Stomach (tissue), 9 donors: ENCODE results near the gene SNX17. TPM values are rescaled to one million over a fixed set of nuclear protein-coding genes. Genes with fewer than 3 reads are reported as not detected.
"Not testable (repeated sequence)": the region's sequence is repeated elsewhere in the genome, so short reads cannot be mapped to it uniquely, and the experiment has no call there.

ENCODE experiments used
- DNase-seq, 2 donors: peaks; one replicate each; pipeline versions ENCODE4 v3.0.0 to v3.0.0-alpha.2; 2013 to 2019
- H3K27ac ChIP-seq, 5 donors: fragments of 200-600 bp in 4 of 5; sonication (generic) in 4 of 5; one replicate each; pipeline ENCODE4 v1.5.1; 2013 to 2019; ENCODE audit warnings: mild to moderate bottlenecking in 1 of 5, moderate library complexity in 1 of 5
- H3K27me3 ChIP-seq, 3 donors: fragments of 200-600 bp; sonication (generic); one replicate each; pipeline ENCODE4 v1.5.1; 2017 to 2019; ENCODE audit warnings: mixed run types in 1 of 3
- H3K36me3 ChIP-seq, 4 donors: fragments of 200-600 bp; sonication (generic); 1 replicate in 3 of 4; 2 replicates in 1 of 4; pipeline ENCODE4 v1.5.1; 2016 to 2019
- H3K4me1 ChIP-seq, 4 donors: fragments of 200-600 bp; sonication (generic); one replicate each; pipeline ENCODE4 v1.5.1; 2016 to 2019
- H3K4me3 ChIP-seq, 4 donors: fragments of 200-600 bp; sonication (generic) in 3 of 4; one replicate each; pipeline ENCODE4 v1.5.1; 2016 to 2019; ENCODE audit warnings: mild to moderate bottlenecking in 1 of 4
- H3K9me3 ChIP-seq, 4 donors: fragments of 200-600 bp; sonication (generic); one replicate each; pipeline ENCODE4 v1.5.1; 2016 to 2019
- EP300 ChIP-seq: sonication (generic); formaldehyde crosslinking; IDR thresholded peaks from one replicate; pipeline ENCODE4 v1.6.1; 2017; ENCODE audit warnings: antibody characterized with exemption
- POLR2A ChIP-seq, 4 donors: fragments of 450-650 bp; IDR thresholded peaks; one replicate each; pipeline ENCODE4 v1.6.1; 2016; ENCODE audit warnings: antibody characterized with exemption in 4 of 4, control low read depth in 2 of 4, mild to moderate bottlenecking in 1 of 4, moderate library complexity in 1 of 4
- POLR2AphosphoS5 ChIP-seq, 3 donors: sonication (generic); formaldehyde crosslinking; IDR thresholded peaks; one replicate each; pipeline ENCODE4 v1.6.1; 2016; ENCODE audit warnings: antibody characterized with exemption in 3 of 3
- WGBS, 5 donors: extraction: QIAGEN DNeasy Blood & Tissue Kit in 3 of 5; methylation state at CpG; one replicate each; pipeline versions ENCODE4 v1.1.5 to v1.1.7; 2013 to 2018; 5-methylcytosine and 5-hydroxymethylcytosine counted together
- intact Hi-C: fragments of 100-400 bp; cut with DNase I; formaldehyde crosslinking; loops from one replicate; pipeline ENCODE4 v1.15.1; 2023; ENCODE audit warnings: low total_unique reads
- polyA plus RNA-seq, 3 donors: library from polyadenylated mRNA; stranded (reverse); fragments of 200-250 nt; gene quantifications; one replicate each; pipeline ENCODE4 v1.2.3, GENCODE V29; 2013
- total RNA-seq, 5 donors: library from RNA; depleted of rRNA; stranded (reverse); fragments of >200 nt; gene quantifications; one replicate each; pipeline versions ENCODE4 v1.1.0 to v1.2.3, GENCODE V29; 2014 to 2016
- TF ChIP-seq, protein P1 (sequence below), 7 experiments: fragments of 450-650 bp in 4 of 7; fragments of 200-600 bp in 3 of 7; sonication (generic) in 3 of 7; IDR thresholded peaks; one replicate each; pipeline ENCODE4 v1.5.1; 2016 to 2019; ENCODE audit warnings: antibody characterized with exemption in 7 of 7, control low read depth in 2 of 7, mild to moderate bottlenecking in 1 of 7
- donor health status: healthy with polysubstance abuse.
- donor health status: Bipolar disorder and iron deficiency.
- donor health status: healthy.

SNX17 gene
- total and polyA plus RNA-seq, 8 donors: 28.6 to 70.4 (median 68.0) TPM

DNA sequence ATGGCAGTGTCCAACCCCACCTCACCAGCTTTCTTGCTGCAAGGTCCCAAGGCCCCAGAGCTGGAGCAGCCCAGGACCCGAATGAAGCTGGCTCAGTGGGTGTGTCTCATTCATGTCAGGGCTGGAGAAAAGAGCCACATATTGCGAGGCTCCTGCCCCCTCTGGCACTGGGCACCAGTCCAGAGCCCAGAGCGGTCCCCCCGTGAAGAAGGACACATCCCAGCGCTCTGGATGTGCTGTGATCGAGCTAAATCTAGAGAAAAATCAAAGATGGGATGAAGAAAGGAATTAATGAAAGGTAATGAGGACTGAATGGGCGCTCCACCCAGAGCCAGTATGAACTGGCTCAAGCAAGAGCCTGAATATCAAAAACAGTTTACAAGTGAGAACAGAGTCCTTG is 34.2 kb upstream of the SNX17 start:
- intact Hi-C loops: no loop called here
- no peak for DNase-seq
- 94 to 98% (median 95%) methylated on average over 7 of the region's 7 CpGs for WGBS, 5 donors
- H3K27ac ChIP-seq: no peak overlapping the region
- H3K9me3 ChIP-seq: no peaks in the 10 kb centered on the region
- H3K4me1 ChIP-seq: no peaks in the 10 kb centered on the region
- TF ChIP-seq POLR2A (IDR thresholded peaks at IDR 0.05) (no peak), POLR2AphosphoS5 (IDR thresholded peaks at IDR 0.05) (no peak), EP300 (no peak)
- TF ChIP-seq, protein P1, sequence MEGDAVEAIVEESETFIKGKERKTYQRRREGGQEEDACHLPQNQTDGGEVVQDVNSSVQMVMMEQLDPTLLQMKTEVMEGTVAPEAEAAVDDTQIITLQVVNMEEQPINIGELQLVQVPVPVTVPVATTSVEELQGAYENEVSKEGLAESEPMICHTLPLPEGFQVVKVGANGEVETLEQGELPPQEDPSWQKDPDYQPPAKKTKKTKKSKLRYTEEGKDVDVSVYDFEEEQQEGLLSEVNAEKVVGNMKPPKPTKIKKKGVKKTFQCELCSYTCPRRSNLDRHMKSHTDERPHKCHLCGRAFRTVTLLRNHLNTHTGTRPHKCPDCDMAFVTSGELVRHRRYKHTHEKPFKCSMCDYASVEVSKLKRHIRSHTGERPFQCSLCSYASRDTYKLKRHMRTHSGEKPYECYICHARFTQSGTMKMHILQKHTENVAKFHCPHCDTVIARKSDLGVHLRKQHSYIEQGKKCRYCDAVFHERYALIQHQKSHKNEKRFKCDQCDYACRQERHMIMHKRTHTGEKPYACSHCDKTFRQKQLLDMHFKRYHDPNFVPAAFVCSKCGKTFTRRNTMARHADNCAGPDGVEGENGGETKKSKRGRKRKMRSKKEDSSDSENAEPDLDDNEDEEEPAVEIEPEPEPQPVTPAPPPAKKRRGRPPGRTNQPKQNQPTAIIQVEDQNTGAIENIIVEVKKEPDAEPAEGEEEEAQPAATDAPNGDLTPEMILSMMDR (IDR thresholded peaks at IDR 0.05): no peak
- no peaks in the 10 kb centered on the region for H3K27me3 ChIP-seq
- peaks cover 65 to 100% (median 100%) of the 10 kb centered on the region in 4 donors for H3K36me3 ChIP-seq
- H3K4me3 ChIP-seq: no peak overlapping the region

DNA sequence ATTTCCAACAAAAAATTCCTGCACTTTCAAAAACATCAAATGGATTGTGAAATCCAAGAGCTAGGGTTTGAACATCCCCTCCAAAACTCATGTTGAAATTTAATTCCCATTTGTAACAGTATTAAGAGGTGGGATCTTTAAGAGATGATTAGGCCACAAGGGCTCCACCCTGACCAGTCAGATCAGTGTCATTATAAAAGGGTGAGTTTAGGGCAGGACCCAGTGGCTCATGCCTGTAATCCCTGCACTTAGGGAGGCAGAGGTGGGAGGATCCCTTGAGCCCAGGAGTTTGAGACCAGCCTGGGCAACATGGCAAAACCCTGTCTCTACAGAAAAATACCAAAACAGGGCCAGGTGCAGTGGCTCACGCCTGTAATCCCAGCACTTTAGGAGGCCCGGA is 22.8 kb upstream of the SNX17 start:
- DNase-seq: no peak
- H3K27ac ChIP-seq: no peak overlapping the region
- WGBS, 5 donors: 82 to 95% (median 92%) methylated on average over 2 of the region's 2 CpGs
- H3K9me3 ChIP-seq: no peaks in the 10 kb centered on the region
- no peak overlapping the region for H3K4me3 ChIP-seq
- peaks cover 2 to 20% (median 13%) of the 10 kb centered on the region in 4 donors for H3K36me3 ChIP-seq
- peaks cover 0 to 36% (median 19%) of the 10 kb centered on the region in 4 donors for H3K4me1 ChIP-seq
- TF ChIP-seq EP300: no peak
- TF ChIP-seq POLR2A (IDR thresholded peaks at IDR 0.05): no peak
- H3K27me3 ChIP-seq: no peaks in the 10 kb centered on the region
- intact Hi-C loops: no loop called here

DNA sequence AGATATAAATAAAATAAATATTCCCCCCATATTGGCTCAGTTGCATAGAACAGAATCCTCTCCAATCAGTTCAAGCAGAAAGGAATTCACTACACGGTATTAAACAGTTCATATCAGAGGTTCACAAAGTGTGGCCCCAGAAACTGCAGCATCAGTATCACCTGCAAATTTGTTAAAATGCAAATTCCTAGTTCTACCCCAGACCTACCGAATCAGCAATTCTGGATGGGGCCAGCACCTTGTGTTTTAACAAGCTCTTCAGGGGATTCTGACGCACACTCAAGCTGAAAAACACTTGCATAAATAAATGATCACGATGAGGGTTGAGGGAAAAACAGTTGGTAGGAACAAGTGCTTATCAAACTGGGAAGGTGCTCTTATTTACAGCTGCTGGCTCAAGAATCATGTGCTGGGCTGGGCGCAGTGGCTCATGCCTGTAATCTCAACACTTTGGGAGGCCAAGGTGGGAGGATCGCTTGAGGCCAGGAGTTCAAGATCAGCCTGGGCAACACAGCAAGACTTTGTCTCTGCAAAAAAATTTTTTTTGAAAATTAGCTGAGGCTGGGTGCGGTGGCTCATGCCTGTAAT is 20.2 kb upstream of the SNX17 start:
- DNase-seq: no peak
- 69 to 77% (median 72%) methylated on average over 7 of the region's 7 CpGs for WGBS, 5 donors
- no peaks in the 10 kb centered on the region for H3K9me3 ChIP-seq
- TF ChIP-seq, protein P1 (IDR thresholded peaks at IDR 0.05): no peak
- TF ChIP-seq POLR2A (IDR thresholded peaks at IDR 0.05): no peak
- no peak for TF ChIP-seq EP300
- TF ChIP-seq POLR2AphosphoS5 (IDR thresholded peaks at IDR 0.05): no peak
- no peak overlapping the region for H3K27ac ChIP-seq
- intact Hi-C loops: no loop called here
- H3K4me3 ChIP-seq: no peak overlapping the region
- no peaks in the 10 kb centered on the region for H3K27me3 ChIP-seq
- H3K36me3 ChIP-seq: peaks cover 0 to 10% (median 5%) of the 10 kb centered on the region in 4 donors
- H3K4me1 ChIP-seq: peaks cover 14 to 62% (median 43%) of the 10 kb centered on the region in 4 donors

DNA sequence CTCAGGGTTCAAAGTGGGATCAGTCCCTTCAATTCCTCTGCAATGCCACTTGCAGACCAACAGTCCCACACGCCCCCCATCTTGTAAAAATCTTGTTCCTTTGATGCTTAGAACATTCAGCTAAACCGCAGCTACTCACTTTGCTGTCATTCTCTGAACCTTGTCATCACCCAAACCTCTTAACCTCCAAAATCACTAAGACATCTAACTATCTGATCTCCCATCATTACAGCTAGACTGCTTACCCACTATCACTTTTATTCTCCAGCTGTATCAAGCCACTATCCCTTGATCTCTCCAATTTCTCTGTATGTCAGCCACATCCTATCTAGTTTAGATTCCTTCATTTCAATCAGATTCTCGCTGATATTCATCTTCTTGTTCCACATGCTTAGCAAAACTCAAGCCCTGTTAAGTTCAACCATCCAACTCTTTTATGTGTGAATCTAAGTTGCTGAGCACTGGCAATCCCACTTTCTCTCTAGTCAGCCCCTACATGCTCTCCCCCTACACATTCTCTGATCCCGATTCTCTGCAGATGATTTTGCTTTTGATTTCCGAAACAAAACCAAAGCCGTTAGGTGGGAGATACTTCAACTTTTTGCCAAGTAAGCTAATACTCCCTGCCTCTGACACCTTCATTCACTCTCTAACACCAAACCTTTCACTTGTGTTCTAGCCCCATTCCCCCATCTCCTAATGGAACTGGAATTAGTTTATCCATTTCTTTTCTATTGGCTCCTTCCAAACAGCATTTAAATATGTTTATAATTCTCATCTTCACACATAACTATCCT is 18.4 kb upstream of the SNX17 start:
- TF ChIP-seq POLR2AphosphoS5 (IDR thresholded peaks at IDR 0.05): no peak
- no peak for TF ChIP-seq POLR2A (IDR thresholded peaks at IDR 0.05)
- no peak for TF ChIP-seq EP300
- TF ChIP-seq, protein P1 (IDR thresholded peaks at IDR 0.05): no peak
- Histone ChIP-seq H3K4me1 (peaks cover 20 to 70% (median 53%) of the 10 kb centered on the region in 4 donors), H3K9me3 (no peaks in the 10 kb centered on the region), H3K27me3 (no peaks in the 10 kb centered on the region), H3K27ac (no peak overlapping the region), H3K36me3 (peaks cover 0 to 10% (median 5%) of the 10 kb centered on the region in 4 donors), H3K4me3 (no peak overlapping the region)
- no peak for DNase-seq
- 74 to 82% (median 78%) methylated on average over 6 of the region's 6 CpGs for WGBS, 5 donors
- intact Hi-C loops: no loop called here

DNA sequence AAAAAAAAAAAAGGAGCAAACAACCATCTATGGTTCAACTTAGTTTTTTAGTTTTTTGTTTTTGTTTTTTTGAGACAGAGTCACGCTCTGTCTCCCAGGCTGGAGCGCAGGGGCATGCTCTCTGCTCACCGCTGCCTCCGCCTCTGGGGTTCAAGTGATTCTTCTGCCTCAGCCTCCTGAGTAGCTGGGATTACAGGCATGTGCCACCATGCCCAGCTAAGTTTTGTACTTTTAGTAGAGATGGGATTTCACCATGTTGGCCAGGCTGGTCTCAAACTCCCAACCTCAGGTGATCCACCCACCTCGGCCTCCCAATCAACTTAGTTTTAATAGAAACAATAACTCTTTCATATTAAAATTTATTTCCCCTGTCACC is 17.0 kb upstream of the SNX17 start:
- WGBS, 5 donors: 93 to 97% (median 96%) methylated on average over 5 of the region's 5 CpGs
- H3K27me3 ChIP-seq, H3K36me3 ChIP-seq, H3K27ac ChIP-seq, H3K9me3 ChIP-seq, DNase-seq, H3K4me3 ChIP-seq, intact Hi-C loops: not testable (repeated sequence)
- peaks cover 24 to 74% (median 59%) of the 10 kb centered on the region in 4 donors for H3K4me1 ChIP-seq
